GM19397 (cell line): ENCODE measurements around the gene PA2G4.
A peak's percentile ranks its signal among the peaks of the same experiment; 100 is the strongest.
"Not testable (repeated sequence)": the region's sequence is repeated elsewhere in the genome, so short reads cannot be mapped to it uniquely, and the experiment has no call there.

Experiments
- ATAC-seq: cut with Tn5 transposase; IDR thresholded peaks from one replicate; pipeline ENCODE4 v1.9.1; 2021; ENCODE audit warnings: mild to moderate bottlenecking, moderate library complexity; ENCODE audit not compliant: unreplicated experiment

PA2G4 gene

DNA sequence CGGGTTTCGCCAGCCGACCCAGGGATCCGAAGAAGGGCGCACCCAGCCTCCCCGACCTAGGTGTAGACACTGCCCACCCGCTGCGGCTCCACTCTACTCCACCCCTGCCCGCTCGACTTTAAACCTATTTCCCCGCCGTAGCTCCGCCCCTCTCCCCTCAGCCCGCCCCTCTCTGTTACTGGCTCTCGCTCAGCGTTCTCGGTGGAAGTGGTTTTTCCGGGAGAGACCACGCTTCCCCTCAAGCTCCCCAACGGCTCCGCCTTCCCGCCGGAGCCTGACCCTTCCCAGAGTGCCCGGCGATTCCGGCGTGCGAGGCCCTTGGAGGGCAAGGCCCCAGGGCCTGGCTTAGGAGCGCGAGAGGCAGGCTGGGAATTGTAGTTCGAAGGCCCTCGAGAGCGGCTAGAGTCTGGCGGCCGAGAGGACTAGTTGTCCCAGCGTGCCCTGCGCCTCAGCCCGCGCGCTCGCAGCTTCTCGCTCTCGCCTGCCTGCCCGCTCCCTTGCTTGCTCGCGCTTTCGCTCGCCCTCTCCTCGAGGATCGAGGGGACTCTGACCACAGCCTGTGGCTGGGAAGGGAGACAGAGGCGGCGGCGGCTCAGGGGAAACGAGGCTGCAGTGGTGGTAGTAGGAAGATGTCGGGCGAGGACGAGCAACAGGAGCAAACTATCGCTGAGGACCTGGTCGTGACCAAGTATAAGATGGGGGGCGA is at the start of gene PA2G4:
Gene PA2G4 (plus strand): TSS at position 451 of the 706 bp plus-strand sequence. CDS start 179 bp downstream, at position 630.
- peak; percentile 89 for ATAC-seq

DNA sequence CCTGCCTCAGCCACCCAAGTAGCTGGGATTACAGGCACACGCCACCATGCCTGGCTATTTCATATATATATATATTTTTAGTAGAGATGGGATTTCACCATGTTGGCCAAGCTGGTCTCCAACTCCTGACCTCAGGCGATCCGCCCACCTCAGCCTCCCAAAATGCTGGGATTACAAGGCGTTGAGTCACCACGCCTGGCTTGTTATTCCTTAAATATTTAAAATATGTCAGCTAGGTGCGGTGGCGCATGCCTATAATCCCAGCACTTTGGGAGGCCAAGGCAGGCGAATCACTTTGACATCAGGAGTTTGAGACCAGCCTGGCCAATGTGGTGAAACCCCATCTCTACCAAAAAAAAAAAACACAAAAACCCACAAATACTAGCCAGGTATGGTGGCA is 44.4 kb upstream of the PA2G4 start:
- not testable (repeated sequence) for ATAC-seq

DNA sequence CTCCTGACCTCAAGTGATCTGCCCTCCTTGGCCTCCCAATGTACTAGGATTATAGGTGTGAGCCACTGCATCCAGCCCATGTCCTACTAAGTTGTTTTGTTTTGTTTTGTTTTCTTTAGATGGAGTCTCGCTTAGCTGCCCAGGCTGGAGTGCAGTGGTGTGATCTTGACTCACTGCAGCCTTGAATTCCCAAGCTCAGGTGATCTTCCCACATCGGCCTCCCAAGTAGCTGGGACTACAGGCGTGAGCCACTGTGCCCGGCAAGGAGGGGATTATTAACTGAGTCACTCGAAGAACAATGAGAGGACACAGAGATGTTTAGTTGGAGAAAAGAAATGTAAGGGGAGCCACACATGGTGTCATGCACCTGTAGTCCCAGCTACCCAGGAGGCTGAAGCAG is 42.4 kb upstream of the PA2G4 start:
- no peak for ATAC-seq

DNA sequence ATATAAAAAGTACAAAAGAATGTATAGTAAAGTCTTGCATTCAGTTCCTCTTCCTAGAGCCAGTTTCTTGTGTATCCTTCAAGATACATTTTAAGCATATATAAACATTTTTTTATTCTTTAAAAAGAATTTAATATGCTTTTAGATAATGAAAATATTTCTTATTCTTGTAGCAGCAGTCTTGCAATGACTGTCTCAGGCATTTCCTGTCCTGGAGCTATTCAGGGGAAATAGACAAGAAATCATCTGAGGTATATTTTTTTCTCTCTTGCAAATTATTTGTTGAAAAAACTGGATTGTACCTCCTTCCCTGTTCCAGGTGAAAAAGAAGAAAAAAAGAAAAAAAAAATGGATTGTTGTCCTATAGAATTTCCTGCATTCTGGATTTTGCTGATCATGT is 41.4 kb upstream of the PA2G4 start:
- no peak for ATAC-seq

DNA sequence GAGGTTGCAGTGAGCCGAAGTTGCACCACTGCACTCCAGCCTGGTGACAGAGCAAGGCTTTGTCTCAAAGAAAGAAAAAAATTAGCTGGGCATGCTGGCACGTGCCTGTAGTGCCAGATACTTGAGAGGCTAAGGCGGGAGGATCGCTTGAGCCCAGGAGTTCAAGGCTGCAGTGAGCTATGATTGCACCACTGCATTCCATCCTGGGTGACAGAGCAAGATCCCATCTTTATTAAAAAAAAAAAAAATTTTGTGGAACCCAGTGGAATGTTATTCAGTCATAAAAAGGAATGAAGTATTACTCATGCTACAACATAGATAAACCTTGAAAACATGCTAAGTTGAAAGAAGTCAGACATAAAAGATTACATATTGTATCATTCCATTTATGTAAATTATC is 32.7 kb upstream of the PA2G4 start:
- no peak for ATAC-seq

DNA sequence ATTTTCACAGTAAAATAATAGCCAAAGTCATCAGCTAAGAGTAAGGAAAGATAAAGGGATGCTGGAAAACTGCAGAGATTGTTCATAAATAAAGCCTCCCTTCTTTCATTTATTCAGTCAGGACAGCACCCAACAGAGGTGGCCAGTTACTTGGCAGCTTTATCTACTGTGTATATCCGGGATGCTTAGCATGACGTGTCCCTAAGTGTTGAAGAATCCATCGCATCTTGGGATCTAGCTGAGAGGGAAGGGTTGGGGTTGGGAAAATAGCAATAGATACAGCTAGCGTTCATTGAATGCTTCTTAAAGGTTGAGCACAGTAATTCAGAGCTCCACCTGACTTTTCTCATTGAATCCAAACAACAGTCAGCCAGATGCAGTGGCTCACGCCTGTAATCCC is 30.0 kb upstream of the PA2G4 start:
- no peak for ATAC-seq

DNA sequence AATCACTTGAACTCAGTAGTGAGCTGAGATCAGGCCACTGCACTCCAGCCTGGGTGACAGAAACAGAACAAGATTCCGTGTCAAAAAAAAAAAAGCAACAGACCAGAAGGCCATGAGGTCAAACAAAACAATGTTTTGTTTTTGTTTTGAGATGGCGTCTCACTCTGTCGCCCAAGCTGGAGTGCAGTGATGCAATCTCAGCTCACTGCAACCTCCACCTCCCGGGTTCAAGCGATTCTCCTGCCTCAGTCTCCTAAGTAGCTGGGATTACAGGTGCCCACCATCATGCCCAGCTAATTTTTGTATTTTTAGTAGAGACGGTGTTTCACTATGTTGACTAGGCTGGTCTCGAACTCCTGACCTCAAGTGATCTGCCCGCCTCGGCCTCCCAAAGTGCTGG is 26.4 kb upstream of the PA2G4 start:
- ATAC-seq, result not testable (repeated sequence)

DNA sequence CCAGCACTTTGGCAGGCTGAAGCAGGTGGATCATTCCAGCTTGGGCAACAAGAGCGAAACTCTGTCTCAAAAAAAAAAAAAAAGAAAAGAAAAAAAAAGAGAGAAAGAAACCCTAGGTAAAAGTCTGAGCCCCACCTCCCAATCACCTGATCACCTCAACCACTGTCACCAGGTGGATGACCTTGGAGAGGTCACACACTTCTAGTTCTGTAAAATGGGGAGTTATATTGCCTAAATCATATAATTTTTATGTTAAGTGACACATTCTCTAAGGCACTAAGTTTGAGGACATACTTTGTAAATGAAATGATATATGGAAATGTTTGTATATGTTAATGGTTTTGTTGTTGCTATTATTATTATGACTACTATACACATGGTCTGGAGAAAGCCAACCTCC is 25.9 kb upstream of the PA2G4 start:
- no peak for ATAC-seq

DNA sequence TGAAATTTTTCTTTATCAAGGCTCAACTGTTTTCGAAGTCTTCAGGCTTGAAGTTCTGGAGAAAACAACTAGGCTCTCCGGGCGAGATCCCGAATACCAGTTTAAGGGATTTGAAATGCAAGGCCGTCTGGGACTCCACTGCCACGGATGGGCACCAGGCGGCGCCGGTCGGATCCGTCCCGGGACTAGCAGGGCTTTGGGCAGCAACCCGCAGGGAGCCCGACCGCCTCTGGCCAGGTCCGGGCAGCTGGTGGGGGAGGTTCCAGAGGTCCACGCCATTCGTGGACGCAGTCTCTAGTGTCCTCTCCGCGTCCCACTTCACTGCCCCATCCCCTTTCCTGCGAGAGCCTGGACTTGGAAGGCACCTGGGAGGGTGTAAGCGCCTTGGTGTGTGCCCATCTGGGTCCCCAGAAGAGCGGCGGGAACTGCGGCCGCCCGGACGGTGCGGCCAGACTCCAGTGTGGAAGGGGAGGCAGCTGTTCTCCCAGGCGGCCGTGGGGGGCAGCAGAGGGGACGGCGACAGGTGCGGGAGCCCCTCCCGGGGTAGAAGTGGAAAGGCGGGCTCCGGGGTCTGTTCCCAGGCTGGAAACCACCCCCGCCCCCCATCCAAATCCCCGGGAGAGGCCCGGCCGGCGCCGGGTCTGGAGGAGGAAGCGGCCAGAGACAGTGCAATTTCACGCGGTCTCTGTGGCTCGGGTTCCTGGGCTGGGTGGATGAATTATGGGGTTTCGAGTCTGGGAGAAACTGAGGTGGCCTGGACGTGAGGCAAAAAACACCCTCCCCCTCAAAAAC is 25.2 kb upstream of the PA2G4 start:
- no peak for ATAC-seq

DNA sequence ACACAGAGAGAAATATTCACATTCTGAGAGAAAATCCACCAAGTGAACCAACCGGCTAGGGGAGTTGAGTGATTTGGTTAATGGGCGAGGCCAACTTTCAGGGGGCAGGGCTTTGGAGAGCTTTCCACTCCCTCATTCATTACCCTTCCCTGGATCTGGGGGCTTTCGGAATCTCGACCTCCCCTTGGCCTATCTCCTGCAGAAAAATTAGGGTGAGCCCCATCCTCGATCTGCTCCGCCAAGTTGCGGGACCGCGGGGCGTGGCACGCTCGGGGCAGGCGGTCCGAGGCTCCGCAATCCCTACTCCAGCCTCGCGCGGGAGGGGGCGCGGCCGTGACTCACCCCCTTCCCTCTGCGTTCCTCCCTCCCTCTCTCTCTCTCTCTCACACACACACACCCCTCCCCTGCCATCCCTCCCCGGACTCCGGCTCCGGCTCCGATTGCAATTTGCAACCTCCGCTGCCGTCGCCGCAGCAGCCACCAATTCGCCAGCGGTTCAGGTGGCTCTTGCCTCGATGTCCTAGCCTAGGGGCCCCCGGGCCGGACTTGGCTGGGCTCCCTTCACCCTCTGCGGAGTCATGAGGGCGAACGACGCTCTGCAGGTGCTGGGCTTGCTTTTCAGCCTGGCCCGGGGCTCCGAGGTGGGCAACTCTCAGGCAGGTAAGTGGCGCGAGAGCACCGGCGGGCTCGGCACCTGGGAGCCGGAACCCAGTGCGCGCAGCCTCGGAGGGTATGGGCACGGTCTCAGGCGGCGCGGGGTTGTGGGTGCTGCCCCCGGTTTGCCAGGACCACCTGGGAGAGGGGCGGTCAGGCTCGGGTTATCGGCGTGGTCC is 24.4 kb upstream of the PA2G4 start, which contains the start of gene ERBB3:
Gene ERBB3 (plus strand): TSS at position 443 of the 833 bp plus-strand sequence. CDS start 136 bp downstream, at position 579.
- ATAC-seq, result no peak

DNA sequence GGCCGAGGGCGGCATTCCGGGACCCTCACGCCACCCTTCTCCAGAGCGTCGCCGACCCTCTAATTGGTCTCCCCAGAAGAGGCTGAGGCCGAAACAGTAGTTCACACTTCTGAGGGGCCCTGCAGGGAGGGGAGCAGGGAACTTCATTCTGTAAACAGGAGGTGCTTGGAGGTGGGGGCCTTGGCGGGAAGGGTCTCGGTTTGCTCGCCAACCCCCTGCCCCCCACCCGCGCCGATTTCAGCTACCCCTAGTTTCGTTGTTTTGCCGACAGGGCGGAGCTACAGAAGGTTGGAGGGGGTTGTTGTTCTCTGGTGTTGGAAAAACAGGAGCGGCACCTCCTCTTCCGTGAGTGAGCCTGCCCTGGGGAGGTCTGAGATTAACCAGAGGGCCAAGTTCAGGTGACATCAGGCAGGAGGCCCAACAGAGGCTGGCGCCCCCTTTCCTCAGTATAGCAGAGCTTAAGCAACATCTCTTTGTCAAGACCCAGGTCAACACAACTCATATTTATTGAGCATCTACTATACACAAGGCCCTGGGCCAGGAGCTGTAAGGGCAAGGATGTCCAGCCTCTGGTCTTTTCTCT is 23.7 kb upstream of the PA2G4 start:
- no peak for ATAC-seq

DNA sequence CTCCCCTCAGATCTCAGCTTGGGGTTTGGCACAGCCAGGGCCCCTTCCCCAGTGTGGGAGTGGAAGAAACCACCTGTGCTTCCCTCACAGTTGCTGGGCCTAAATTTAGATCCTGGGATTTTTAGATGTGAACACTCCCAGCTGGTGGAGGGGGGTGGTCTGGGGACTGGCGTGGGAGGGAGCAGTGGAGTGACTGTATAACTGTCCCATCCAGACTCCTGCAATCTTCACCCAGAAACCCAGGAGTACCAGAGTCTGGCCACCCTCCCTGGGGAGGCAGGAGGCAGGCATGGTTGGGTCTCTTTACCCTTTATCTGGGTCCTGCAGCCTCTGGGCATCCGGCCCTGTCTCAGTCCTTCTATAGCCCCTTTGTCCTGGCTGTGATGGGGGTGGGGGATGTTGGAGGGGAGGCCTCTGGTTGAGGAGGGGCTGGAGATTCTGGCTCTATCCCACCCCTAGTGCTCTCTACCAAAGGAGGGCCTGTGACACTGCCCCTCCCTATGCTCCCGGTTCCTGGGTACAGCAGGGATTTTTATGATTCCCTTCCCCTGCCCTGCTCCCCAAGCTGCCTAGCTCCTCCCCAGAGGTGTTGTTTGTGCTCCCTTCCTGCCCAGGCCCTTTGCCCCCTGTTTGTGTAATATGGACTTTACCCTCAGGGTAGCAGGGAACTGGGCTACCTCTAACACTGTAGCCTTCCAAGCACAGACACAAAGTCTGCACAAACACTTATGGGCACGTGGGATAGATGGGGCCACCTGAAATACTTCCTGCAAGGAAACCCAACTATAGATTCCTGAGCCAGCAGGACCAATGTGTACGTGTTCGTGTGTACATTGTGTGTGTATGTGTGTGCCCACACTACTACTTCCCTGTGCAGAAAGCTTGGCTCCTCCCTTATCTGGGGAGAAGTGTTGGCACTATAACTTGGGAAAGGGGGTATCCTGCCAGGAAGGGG is 22.7 kb upstream of the PA2G4 start:
- ATAC-seq, result no peak

DNA sequence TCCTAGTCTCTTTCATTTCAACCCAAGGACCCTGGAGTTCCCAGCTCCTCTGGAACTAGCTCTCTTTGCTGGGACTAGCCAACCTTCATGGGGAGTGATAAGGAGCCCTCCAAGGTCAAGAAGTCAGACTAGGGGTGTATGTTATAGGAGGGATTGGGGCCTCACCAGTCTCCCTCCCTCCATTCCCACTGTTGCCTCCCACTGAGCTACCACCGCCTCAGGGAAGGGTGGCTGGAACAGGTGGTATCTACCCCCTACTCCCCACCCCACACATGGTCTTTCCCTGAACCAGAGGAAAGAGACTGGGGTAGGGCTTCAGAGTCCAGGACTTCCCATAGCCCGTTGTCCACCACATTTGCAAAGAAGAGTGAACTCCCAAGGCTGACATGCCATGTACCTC is 22.0 kb upstream of the PA2G4 start:
- no peak for ATAC-seq

DNA sequence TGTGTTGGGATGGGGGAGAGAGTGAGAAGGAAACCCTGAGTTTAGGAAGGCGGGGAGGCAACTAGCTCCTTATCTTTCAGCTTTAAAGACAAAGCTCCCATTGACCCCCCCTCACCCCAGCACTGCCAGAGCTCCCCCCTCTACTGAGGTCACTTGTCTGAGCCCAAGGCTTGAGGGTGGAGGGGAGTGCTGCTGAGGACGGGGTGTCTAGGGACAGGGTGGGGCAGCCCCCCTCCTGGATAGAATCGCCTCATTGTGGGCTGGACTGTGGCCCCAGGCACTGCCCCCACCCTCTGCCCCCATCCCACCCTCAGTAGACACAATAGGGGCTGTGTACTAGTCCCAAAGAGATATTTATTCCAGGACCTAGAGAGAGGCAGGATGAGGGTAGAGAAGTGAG is 21.4 kb upstream of the PA2G4 start:
- no peak for ATAC-seq

DNA sequence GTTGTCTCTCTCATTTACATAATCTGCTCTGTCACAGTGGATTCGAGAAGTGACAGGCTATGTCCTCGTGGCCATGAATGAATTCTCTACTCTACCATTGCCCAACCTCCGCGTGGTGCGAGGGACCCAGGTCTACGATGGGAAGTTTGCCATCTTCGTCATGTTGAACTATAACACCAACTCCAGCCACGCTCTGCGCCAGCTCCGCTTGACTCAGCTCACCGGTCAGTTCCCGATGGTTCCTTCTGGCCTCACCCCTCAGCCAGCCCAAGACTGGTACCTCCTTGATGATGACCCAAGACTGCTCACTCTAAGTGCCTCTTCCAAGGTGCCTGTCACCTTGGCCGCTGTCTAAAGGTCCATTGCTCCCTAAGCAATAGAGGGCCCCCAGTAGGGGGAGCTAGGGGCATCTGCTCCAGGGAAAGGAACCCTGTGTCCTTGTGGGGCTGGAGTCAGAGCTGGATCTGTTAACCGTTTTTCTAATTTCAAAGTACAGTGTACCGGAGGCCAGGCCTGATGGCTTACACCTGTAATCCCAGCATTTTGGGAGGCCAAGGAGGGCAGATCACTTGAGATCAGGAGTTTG is 19.3 kb upstream of the PA2G4 start:
- no peak for ATAC-seq

DNA sequence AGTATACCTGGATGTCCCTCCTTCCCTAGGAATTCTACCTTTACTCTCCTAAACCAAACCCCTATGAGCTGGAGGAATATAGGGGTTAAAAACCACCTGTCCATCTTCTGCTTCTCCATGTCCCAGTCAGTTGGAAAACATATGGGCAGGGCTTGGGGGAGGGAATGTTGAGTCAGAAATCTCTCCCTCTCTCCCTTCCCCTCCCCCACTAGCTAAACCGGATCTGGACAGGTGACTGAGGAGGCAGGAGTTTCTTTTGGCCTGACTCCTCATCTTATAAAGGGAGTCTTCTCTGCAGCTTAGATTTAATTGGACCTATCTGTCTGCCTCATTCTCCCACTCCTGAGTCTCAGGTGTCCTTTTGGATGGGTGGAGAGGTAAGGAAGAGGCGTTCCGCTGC is 18.3 kb upstream of the PA2G4 start:
- no peak for ATAC-seq

DNA sequence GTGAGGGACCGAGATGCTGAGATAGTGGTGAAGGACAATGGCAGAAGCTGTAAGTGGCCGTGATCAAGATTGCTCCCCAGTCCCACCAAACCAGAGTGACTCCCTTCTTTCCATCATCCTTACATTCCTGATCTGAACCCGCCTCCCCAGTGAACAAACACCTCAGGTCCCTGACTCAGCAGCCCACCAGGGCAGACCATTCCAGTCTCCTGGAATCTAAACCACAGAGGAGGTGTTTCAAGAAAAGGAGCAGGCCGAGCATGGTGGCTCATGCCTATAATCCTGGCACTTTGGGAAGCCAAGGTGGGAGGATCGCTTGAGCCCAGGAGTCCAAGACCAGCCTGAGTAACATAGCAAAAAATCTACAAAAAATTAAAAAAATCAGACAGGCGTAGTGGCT is 17.8 kb upstream of the PA2G4 start:
- ATAC-seq, result no peak

DNA sequence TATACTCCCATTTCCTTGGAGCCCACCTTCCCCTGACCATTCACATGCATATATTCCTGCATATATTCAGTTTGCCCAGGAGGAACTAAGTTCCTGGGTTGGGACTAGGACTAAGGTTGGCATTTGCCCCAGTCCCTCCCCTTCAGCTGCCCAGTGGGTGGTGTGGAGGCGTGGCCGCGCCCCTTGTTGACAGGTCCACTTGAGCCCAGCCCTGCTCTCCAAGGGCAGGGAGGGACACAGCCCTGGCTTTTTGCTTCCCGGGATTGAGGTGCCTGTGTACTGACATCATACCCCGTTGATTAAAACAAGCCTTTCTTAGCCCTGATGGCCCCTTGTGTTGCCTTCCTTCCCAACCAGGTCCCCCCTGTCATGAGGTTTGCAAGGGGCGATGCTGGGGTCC is 17.1 kb upstream of the PA2G4 start:
- no peak for ATAC-seq

DNA sequence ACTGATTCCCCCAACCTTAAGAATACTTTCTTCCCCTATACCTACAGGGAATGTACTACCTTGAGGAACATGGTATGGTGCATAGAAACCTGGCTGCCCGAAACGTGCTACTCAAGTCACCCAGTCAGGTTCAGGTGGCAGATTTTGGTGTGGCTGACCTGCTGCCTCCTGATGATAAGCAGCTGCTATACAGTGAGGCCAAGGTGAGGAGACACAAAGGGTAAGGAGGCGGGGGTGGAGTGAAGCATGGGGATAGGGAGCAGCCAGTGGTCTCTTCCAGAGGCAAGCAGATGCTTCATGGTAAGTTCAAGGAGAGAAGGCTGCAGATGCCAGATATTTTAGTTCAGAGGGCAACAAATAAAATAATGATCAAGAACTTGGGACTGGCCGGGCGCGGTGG is 6.6 kb upstream of the PA2G4 start:
- ATAC-seq, result no peak

DNA sequence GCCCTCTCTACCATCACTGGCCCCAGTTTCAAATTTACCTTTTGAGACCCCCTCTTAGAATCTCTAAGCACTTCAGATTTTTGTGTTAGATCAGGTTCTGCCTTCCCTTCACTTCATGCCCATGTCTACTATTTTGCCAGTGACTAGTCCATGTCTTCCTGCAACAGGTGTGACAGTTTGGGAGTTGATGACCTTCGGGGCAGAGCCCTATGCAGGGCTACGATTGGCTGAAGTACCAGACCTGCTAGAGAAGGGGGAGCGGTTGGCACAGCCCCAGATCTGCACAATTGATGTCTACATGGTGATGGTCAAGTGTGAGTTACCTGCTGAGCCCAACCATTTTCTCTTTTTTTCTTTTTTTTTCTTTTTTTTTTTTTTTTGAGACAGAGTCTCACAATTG is 5.8 kb upstream of the PA2G4 start:
- ATAC-seq, result no peak
